Thyroid gland (tissue), 4 donors: ENCODE measurements around the gene NACAD.

Experiments
- POLR2A ChIP-seq, 2 donors: fragments of 450-650 bp; IDR thresholded peaks; one replicate each; pipeline ENCODE4 v1.6.1; 2017; ENCODE audit warnings: antibody characterized with exemption in 2 of 2, mild to moderate bottlenecking in 2 of 2, moderate library complexity in 1 of 2
- TF ChIP-seq, protein P1 (sequence below), 6 experiments: fragments of 200-600 bp in 3 of 6; fragments of 450-650 bp in 3 of 6; sonication (generic) in 3 of 6; IDR thresholded peaks; one replicate each; pipeline ENCODE4 v1.5.1; 2016 to 2019; ENCODE audit warnings: antibody characterized with exemption in 6 of 6, mild to moderate bottlenecking in 2 of 6, inconsistent platforms in 1 of 6, moderate library complexity in 1 of 6

DNA sequence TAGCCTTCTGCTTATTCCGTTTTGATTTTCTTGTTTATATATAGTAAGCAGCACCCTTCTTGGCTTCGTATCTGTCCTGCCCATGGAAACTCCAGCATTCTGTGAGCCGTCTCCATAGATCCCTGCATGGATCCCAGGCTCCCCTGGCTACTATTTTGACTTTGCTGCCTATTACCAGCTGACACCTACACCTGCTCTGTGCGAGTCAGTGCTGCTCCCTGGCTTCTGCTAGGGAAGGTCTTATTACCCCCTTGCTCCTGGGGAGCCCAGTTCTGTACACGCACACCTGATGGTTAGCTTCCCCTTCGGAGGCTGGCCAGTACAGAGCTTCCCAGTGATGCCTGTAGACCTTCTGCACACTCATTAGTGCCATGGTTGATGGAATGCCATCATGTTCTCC lies 35.4 kb downstream of the NACAD start:
- TF ChIP-seq, protein P1, sequence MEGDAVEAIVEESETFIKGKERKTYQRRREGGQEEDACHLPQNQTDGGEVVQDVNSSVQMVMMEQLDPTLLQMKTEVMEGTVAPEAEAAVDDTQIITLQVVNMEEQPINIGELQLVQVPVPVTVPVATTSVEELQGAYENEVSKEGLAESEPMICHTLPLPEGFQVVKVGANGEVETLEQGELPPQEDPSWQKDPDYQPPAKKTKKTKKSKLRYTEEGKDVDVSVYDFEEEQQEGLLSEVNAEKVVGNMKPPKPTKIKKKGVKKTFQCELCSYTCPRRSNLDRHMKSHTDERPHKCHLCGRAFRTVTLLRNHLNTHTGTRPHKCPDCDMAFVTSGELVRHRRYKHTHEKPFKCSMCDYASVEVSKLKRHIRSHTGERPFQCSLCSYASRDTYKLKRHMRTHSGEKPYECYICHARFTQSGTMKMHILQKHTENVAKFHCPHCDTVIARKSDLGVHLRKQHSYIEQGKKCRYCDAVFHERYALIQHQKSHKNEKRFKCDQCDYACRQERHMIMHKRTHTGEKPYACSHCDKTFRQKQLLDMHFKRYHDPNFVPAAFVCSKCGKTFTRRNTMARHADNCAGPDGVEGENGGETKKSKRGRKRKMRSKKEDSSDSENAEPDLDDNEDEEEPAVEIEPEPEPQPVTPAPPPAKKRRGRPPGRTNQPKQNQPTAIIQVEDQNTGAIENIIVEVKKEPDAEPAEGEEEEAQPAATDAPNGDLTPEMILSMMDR (IDR thresholded peaks at IDR 0.05), result no peak
- TF ChIP-seq POLR2A (IDR thresholded peaks at IDR 0.05), result no peak
